Ovary (tissue), 9 donors: ENCODE results near the gene TREM1. TPM values are rescaled to one million over a fixed set of nuclear protein-coding genes. Genes with fewer than 3 reads are reported as not detected.

ENCODE experiments used
- DNase-seq, 5 donors: peaks; one replicate each; pipeline ENCODE4 v3.0.0-alpha.2; 2019 to 2020
- H3K27ac ChIP-seq, 2 donors: fragments of 200-600 bp; one replicate each; pipeline versions ENCODE4 v1.5.1 to v1.8.0; 2019 to 2022
- H3K27me3 ChIP-seq: fragments of 200-600 bp; one replicate; pipeline ENCODE4 v1.8.0; 2022
- H3K36me3 ChIP-seq: fragments of 200-600 bp; sonication (generic); one replicate; pipeline ENCODE4 v1.5.1; 2019
- H3K4me1 ChIP-seq: one replicate; pipeline ENCODE4 v1.8.1; 2013; ENCODE audit warnings: mild to moderate bottlenecking, moderate library complexity; ENCODE audit not compliant: insufficient read depth
- H3K4me3 ChIP-seq: fragments of 200-600 bp; sonication (generic); one replicate; pipeline ENCODE4 v1.5.1; 2017
- H3K9me3 ChIP-seq, 2 donors: fragments of 200-600 bp in 1 of 2; sonication (generic) in 1 of 2; one replicate each; pipeline versions ENCODE4 v1.5.1 to v1.8.1; 2013 to 2019; ENCODE audit warnings: mild to moderate bottlenecking in 1 of 2, moderate library complexity in 1 of 2
- CTCF ChIP-seq, 3 donors: fragments of 450-650 bp in 2 of 3; fragments of 200-600 bp in 1 of 3; IDR thresholded peaks; one replicate each; pipeline versions ENCODE4 v1.5.1 to v1.8.0; 2016 to 2022; ENCODE audit warnings: antibody characterized with exemption in 3 of 3, mild to moderate bottlenecking in 1 of 3
- EP300 ChIP-seq: sonication (generic); formaldehyde crosslinking; IDR thresholded peaks from one replicate; pipeline ENCODE4 v1.6.1; 2017; ENCODE audit warnings: antibody characterized with exemption
- POLR2A ChIP-seq: fragments of 450-650 bp; IDR thresholded peaks from one replicate; pipeline ENCODE4 v1.6.1; 2017; ENCODE audit warnings: antibody characterized with exemption, mild to moderate bottlenecking, moderate library complexity
- WGBS, 3 donors: extraction: QIAGEN DNeasy Blood & Tissue Kit in 1 of 3; methylation state at CpG; one replicate each; pipeline versions ENCODE4 v1.1.5 to v1.1.7; 2013 to 2017; 5-methylcytosine and 5-hydroxymethylcytosine counted together
- intact Hi-C, 4 donors: fragments of 100-400 bp; cut with DNase I; formaldehyde crosslinking; loops; one replicate each; pipeline versions ENCODE4 v1.11.0 to v1.15.1; 2022 to 2023
- polyA plus RNA-seq, 2 donors: library from polyadenylated mRNA; stranded (reverse); fragments of 200-250 nt in 1 of 2; fragments of 350-450 nt in 1 of 2; fragmentation: Illumina TruSeq in 1 of 2; extraction: RNeasy Lipid Tissue Mini Kit (QIAGEN cat#74804) in 1 of 2; gene quantifications; one replicate each; pipeline ENCODE4 v1.2.3, GENCODE V29; 2013 to 2014
- total RNA-seq, 7 donors: library from RNA; depleted of rRNA in 2 of 7; stranded (reverse); fragments of >200 nt in 2 of 7; fragmentation: NEBNext Ultra II Directional in 3 of 7; extraction: Animal tissue kit (Norgen Biotek cat#: 25700) in 3 of 7; gene quantifications; one replicate each; pipeline versions ENCODE4 v1.1.0 to v1.2.4, GENCODE V29; 2016 to 2023
- donor health status: DM: no; HTN: no; CAD: no; lungs with moderate emphysema.
- donor health status: DM: no; HTN: no; CAD: no.
- donor health status: Bipolar disorder and iron deficiency.
- donor health status: DM: yes; HTN: yes; CAD: no.
- donor health status: DM: no; HTN: no; CAD: no.
- donor health status: DM: yes; HTN: yes; CAD: no.

Gene TREM1
- total and polyA plus RNA-seq, 9 donors, result 0.34 to 2.9 (median 0.87) TPM

- WGBS, 3 donors, result 78 to 80% (median 78%) methylated on average over 4 of the region's 4 CpGs
- no peaks in the 10 kb centered on the region for H3K27me3 ChIP-seq
- H3K9me3 ChIP-seq, result no peaks in the 10 kb centered on the region
- DNase-seq, result no peak
- no peak overlapping the region for H3K4me3 ChIP-seq
- intact Hi-C loops, result no loop called here
- TF ChIP-seq POLR2A, result no peak
- TF ChIP-seq EP300, result no peak
- no peak for TF ChIP-seq CTCF (IDR thresholded peaks at IDR 0.05)
- no peak overlapping the region for H3K27ac ChIP-seq
- H3K4me1 ChIP-seq, result no peaks in the 10 kb centered on the region
- no peaks in the 10 kb centered on the region for H3K36me3 ChIP-seq
Observed at GRCh38 chr6:41332842-41333736, 46.6 kb upstream of the TREM1 start.

- Histone ChIP-seq H3K27ac (no peak overlapping the region), H3K4me3 (no peak overlapping the region), H3K27me3 (no peaks in the 10 kb centered on the region), H3K36me3 (no peaks in the 10 kb centered on the region), H3K9me3 (no peaks in the 10 kb centered on the region), H3K4me1 (no peaks in the 10 kb centered on the region)
- no peak for DNase-seq
- 40 to 44% (median 41%) methylated on average over 8 of the region's 8 CpGs for WGBS, 3 donors
- intact Hi-C loops, result no loop called here
- TF ChIP-seq CTCF (IDR thresholded peaks at IDR 0.05) (no peak), POLR2A (no peak), EP300 (no peak)
Observed at GRCh38 chr6:41332241-41332640, 45.8 kb upstream of the TREM1 start.

DNA sequence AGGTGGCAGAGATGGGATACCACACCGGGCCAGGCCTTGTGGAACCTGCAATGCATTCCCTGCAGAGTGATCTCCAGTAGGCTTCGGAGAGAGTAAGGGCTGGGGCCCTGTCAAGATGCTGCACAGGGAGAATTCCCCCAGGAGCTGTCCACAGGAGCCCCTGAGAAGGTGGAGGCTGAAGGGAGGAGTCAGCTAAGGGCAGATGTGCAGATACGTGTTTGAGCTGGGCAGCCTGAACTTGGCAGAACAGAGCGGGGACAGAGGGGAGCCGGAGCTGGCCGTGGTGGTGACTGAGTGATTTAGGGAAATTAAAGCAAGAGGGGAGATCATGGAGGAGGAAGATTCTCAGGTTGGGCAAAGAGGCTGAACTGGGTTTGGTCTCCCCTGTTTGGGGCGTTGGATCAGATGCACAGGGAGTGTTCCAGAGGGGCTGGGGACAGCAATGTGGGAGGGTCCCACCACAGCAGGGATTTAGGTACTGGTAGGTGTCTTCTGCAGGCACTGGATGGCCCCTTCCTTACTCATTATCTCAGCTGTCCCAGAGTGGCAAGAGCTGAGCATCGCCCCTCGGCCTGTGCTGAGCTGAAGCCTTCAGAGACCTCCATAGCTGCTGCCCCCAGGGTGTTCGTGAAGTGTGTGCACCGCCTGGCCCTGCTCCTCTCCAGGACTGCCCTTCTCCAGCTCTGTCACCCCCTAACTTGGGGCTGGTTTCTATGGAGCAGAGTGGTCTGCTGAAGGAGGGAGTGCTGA lies 45.1 kb upstream of the TREM1 start:
- Histone ChIP-seq H3K27me3 (no peaks in the 10 kb centered on the region), H3K4me3 (no peak overlapping the region), H3K36me3 (no peaks in the 10 kb centered on the region), H3K27ac (no peak overlapping the region), H3K4me1 (no peaks in the 10 kb centered on the region), H3K9me3 (no peaks in the 10 kb centered on the region)
- no peak for DNase-seq
- intact Hi-C loops, result no loop called here
- 86 to 89% (median 89%) methylated on average over 11 of the region's 11 CpGs for WGBS, 3 donors
- TF ChIP-seq EP300 (no peak), CTCF (IDR thresholded peaks at IDR 0.05) (no peak), POLR2A (no peak)

DNA sequence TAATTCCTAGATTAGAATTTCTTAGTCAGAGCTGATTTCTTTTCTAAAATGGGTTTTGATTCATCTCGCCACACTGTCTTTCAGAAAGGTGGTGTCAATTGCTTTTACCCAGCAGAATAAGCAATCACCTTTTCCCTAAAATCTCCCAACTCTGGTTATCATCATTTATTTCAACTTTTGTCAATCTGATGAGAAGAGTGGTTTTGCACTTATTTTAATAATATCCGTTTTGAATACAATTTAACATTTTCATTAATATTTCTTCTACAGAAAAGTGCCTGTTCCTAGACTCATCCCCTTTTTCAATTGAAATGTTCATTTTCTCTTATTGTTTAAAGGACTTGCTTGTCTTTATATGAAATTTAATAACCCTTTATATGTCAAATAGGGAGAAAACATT lies 40.7 kb upstream of the TREM1 start:
- Histone ChIP-seq H3K36me3 (no peaks in the 10 kb centered on the region), H3K27me3 (no peaks in the 10 kb centered on the region), H3K4me3 (no peak overlapping the region), H3K9me3 (no peaks in the 10 kb centered on the region), H3K27ac (no peak overlapping the region), H3K4me1 (no peaks in the 10 kb centered on the region)
- TF ChIP-seq EP300 (no peak), CTCF (IDR thresholded peaks at IDR 0.05) (no peak), POLR2A (no peak)
- intact Hi-C loops, result no loop called here
- WGBS, 3 donors, result 83 to 87% (median 85%) methylated on average over 2 of the region's 2 CpGs
- no peak for DNase-seq
